GM18858 (cell line): ENCODE measurements around the gene CAPZA3.
"Not testable (repeated sequence)": the region's sequence is repeated elsewhere in the genome, so short reads cannot be mapped to it uniquely, and the experiment has no call there.

ENCODE experiments used
- ATAC-seq: cut with Tn5 transposase; IDR thresholded peaks from one replicate; pipeline ENCODE4 v1.9.1; 2021; ENCODE audit not compliant: unreplicated experiment

CAPZA3 gene

GRCh38 chr12:18753481-18754123, 15.7 kb downstream of the CAPZA3 start:
- ATAC-seq = no peak

DNA sequence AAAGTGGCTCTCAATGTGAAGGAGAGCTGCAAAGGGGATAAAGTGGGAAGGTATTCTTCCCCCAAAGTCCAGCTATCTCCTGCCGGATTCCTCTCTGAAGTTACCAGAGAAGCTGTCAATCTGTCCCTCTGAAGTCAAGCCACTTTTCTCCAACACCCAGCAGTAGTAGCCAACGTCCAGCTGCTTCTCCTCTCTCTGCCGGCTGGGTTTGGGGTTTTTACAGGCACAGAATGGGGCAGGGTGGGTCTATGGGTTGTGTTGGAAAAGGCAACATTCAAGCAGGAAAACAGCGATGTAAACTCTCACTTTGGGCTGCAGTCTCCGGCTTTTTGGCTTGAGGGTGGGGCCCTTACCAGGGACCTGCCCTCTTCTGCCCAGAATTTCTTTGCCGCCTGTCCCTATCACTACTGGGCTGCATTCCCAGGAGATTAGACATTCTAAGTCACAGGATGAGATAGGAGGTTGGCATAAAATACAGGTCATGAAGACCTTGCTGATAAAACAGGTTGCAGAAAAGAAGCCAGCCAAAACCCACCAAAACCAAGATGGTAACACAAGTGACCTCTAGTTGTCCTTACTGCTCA, 16.3 kb downstream of the CAPZA3 start:
- no peak for ATAC-seq

- ATAC-seq = no peak
Observed at GRCh38 chr12:18755341-18755740, 17.4 kb downstream of the CAPZA3 start.

DNA sequence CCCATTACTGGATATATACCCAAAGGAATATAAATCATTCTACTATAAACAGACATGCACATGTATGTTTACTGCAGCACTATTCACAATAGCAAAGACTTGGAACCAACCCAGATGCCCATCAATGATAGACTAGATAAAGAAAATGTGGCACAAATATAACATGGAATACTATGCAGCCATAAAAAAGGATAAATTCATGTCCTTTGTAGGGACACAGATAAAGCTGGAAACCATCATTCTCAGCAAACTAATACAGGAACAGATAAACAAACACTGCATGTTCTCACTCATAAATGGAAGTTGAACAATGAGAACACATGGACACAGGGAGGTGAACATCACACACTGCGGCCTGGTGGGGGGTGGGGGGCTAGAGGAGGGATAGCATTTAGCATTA, 28.6 kb downstream of the CAPZA3 start:
- ATAC-seq = not testable (repeated sequence)

DNA sequence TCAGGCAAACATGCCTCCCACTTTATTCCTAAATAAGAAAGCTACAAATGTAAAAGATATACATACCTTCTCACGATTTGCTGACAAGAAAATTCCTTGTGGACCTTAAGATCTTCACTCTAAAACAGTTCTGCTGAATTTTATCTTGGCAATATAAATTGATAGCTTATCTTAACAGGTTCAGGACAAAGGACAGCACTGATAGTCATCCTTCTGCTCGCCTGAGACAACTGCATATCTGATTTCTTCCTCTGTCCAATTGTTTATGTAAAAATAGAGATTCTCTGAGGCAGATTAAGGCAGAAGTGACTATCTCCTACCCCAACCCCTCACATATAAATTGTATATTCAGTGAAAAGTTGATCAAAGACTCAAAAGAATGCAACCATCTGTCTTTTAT, 44.9 kb downstream of the CAPZA3 start:
- no peak for ATAC-seq

DNA sequence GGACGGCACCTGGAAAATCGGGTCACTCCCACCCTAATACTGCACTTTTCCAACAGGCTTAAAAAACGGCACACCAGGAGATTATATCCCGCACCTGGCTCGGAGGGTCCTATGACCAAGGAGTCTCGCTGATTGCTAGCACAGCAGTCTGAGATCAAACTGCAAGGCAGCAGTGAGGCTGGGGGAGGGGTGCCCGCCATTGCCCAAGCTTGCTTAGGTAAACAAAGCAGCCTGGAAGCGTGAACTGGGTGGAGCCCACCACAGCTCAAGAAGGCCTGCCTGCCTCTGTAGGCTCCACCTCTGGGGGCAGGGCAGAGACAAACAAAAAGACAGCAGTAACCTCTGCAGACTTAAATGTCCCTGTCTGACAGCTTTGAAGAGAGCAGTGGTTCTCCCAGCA, 47.5 kb downstream of the CAPZA3 start:
- not testable (repeated sequence) for ATAC-seq
